Activated CD4-positive, alpha-beta memory T cell treated with anti-CD3 and anti-CD28 coated beads, Interleukin-2, amount 10 ng/mL, durations not matched to agents 7 days and 5 days (primary cell): ENCODE results near the gene RALGPS1. TPM values are rescaled to one million over a fixed set of nuclear protein-coding genes. Genes with fewer than 3 reads are reported as not detected.

ENCODE experiments used
- CTCF ChIA-PET: fragments of 350-600 bp; sonication (Branson Sonifier 250); formaldehyde crosslinking; loops from one replicate; lab custom pipeline; 2021; ENCODE audit warnings: antibody characterized with exemption, inconsistent platforms; lab: Charles Lee
- POLR2A ChIA-PET: fragments of 350-600 bp; sonication (Branson Sonifier 250); formaldehyde crosslinking; loops from one replicate; lab custom pipeline; 2021; ENCODE audit warnings: antibody characterized with exemption; lab: Charles Lee
- DNase-seq: peaks from one replicate; pipeline ENCODE4 v3.0.0-alpha.2; 2020
- H3K27ac Mint-ChIP-seq: one replicate; pipeline ENCODE4 v1.8.0; 2021; ENCODE audit warnings: mild to moderate bottlenecking, mixed read lengths
- H3K27me3 Mint-ChIP-seq: one replicate; pipeline ENCODE4 v1.8.0; 2021; ENCODE audit warnings: mixed read lengths
- H3K36me3 Mint-ChIP-seq: one replicate; pipeline ENCODE4 v1.8.0; 2021; ENCODE audit warnings: low read depth, mixed read lengths
- H3K4me1 Mint-ChIP-seq: one replicate; pipeline ENCODE4 v1.8.0; 2021; ENCODE audit warnings: mixed read lengths
- H3K4me3 Mint-ChIP-seq: one replicate; pipeline ENCODE4 v1.8.0; 2021; ENCODE audit warnings: mild to moderate bottlenecking, mixed read lengths
- H3K9me3 Mint-ChIP-seq: one replicate; pipeline ENCODE4 v1.8.0; 2021; ENCODE audit warnings: mixed read lengths
- total RNA-seq, 2 experiments: library from RNA; stranded (reverse); gene quantifications; one replicate each; pipeline ENCODE4 v1.2.3, GENCODE V29; 2021

Gene RALGPS1
- total RNA-seq, 2 experiments from 2014 or later: 2.8 to 3.4 TPM

- no peak for DNase-seq
- H3K9me3 Mint-ChIP-seq: no peaks in the 10 kb centered on the region
- H3K36me3 Mint-ChIP-seq: no peaks in the 10 kb centered on the region
- CTCF ChIA-PET: no interaction called here
- peaks cover 7% of the 10 kb centered on the region for H3K4me1 Mint-ChIP-seq
- POLR2A ChIA-PET: no interaction called here
- no peak overlapping the region for H3K27ac Mint-ChIP-seq
- H3K27me3 Mint-ChIP-seq: peaks cover 10% of the 10 kb centered on the region
- no peak overlapping the region for H3K4me3 Mint-ChIP-seq
Measured at GRCh38 chr9:126919193-126919592, 4.6 kb downstream of the RALGPS1 start.

DNA sequence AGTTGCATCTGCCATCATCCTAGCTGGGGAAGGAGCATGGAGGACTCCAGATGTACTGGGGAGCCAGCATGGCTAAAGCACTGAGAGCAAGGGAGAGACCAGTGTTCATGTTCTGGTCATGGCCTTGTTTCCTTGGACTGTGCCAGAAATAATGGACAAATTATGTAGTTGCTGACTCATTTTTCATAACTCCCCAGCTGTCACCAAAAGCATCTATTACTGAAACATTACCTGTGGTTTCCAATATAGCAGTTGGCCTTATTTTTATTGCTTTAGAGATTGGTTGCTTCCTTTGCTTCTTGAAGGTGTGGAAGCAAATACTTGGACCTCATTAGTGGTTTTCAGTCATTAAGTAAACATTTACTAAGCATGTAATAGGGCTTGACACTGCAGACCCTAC, 11.3 kb downstream of the RALGPS1 start:
- CTCF ChIA-PET: interaction anchor here (1.4 kb wide), 1 partner anchor 289 kb away, joined by 3 read pairs; no protein-coding TSS in a partner anchor
- H3K9me3 Mint-ChIP-seq: no peaks in the 10 kb centered on the region
- H3K27me3 Mint-ChIP-seq: peaks cover 2% of the 10 kb centered on the region
- no peak overlapping the region for H3K27ac Mint-ChIP-seq
- POLR2A ChIA-PET: interaction anchor here (0.5 kb wide), 1 partner anchor 1105 kb away, joined by 3 read pairs; no protein-coding TSS in a partner anchor
- no peaks in the 10 kb centered on the region for H3K4me1 Mint-ChIP-seq
- no peaks in the 10 kb centered on the region for H3K36me3 Mint-ChIP-seq
- H3K4me3 Mint-ChIP-seq: no peak overlapping the region
- no peak for DNase-seq

DNA sequence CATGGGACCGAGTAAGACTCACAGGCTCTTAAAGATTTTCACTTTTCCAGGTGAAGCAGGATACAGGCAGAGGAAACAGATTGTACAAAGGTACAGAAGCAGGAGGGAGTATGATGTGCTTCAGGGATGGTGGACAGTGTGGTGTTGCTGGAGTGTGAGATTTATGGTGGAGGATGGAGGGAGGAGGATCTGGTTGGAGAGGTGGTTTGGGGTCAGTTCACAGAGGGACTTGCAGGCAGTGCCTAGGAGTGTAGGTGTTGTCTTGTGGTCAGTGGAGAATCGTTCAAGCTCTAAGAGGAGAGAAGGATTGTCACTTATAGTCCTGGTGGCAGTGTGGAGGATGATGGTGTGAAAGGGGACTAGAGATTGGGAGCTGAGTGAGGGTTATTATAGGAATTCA, 11.8 kb downstream of the RALGPS1 start:
- H3K9me3 Mint-ChIP-seq: no peaks in the 10 kb centered on the region
- no peak for DNase-seq
- H3K36me3 Mint-ChIP-seq: no peaks in the 10 kb centered on the region
- no peak overlapping the region for H3K27ac Mint-ChIP-seq
- CTCF ChIA-PET: interaction anchor here (1.4 kb wide), 1 partner anchor 289 kb away, joined by 3 read pairs; no protein-coding TSS in a partner anchor
- no peaks in the 10 kb centered on the region for H3K4me1 Mint-ChIP-seq
- H3K4me3 Mint-ChIP-seq: no peak overlapping the region
- POLR2A ChIA-PET: no interaction called here
- H3K27me3 Mint-ChIP-seq: peaks cover 2% of the 10 kb centered on the region

- H3K36me3 Mint-ChIP-seq: no peaks in the 10 kb centered on the region
- H3K4me1 Mint-ChIP-seq: no peaks in the 10 kb centered on the region
- peaks cover 7% of the 10 kb centered on the region for H3K27me3 Mint-ChIP-seq
- no peak overlapping the region for H3K4me3 Mint-ChIP-seq
- POLR2A ChIA-PET: no interaction called here
- H3K9me3 Mint-ChIP-seq: no peaks in the 10 kb centered on the region
- no peak overlapping the region for H3K27ac Mint-ChIP-seq
- DNase-seq: no peak
- CTCF ChIA-PET: interaction anchor here (1.4 kb wide), 1 partner anchor 287 kb away, joined by 3 read pairs; no protein-coding TSS in a partner anchor
Measured at GRCh38 chr9:126927419-126927818, 12.8 kb downstream of the RALGPS1 start.

GRCh38 chr9:126932871-126933321, 18.3 kb downstream of the RALGPS1 start:
- H3K36me3 Mint-ChIP-seq: no peaks in the 10 kb centered on the region
- no peaks in the 10 kb centered on the region for H3K9me3 Mint-ChIP-seq
- peaks cover 14% of the 10 kb centered on the region for H3K27me3 Mint-ChIP-seq
- H3K27ac Mint-ChIP-seq: no peak overlapping the region
- no peak for DNase-seq
- H3K4me1 Mint-ChIP-seq: no peaks in the 10 kb centered on the region
- ChIA-PET CTCF (interaction anchor here (1.2 kb wide), 1 partner anchor 266 kb away, joined by 3 read pairs; no protein-coding TSS in a partner anchor), POLR2A (no interaction called here)
- H3K4me3 Mint-ChIP-seq: no peak overlapping the region

DNA sequence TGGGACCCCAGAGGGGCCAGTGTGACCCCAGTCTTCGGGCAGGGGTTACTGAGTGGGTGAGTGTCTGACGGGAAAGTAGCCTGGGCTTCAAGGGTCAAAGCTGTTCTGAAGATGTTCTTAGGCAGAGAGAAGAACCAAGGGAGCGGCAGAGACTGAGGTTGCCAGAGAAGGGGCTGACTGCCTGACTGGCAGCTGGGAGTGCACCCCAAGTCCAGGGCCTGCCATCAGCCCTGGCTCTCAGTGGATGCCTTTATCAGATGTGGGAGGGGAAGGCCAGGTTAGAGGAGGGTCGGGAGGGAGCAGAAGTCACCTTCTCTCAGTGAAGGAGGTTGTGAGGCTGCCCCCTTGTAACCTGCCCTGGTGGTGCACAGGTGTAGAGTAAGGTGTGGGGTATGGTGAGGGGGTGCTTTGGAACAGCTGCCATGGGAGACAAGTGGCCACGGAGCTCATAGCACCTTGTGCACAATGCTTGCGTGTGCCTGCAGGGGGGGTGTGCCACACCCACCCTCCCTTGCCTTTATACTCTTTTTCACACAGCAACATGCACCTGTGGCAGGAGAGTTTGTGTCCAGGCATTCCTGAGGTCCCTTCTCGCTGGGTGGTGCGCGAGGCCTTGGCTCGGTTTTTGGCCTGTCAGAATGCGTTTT, 18.9 kb downstream of the RALGPS1 start:
- no peaks in the 10 kb centered on the region for H3K36me3 Mint-ChIP-seq
- POLR2A ChIA-PET: no interaction called here
- H3K4me3 Mint-ChIP-seq: no peak overlapping the region
- H3K27ac Mint-ChIP-seq: no peak overlapping the region
- H3K4me1 Mint-ChIP-seq: no peaks in the 10 kb centered on the region
- no peak for DNase-seq
- H3K9me3 Mint-ChIP-seq: no peaks in the 10 kb centered on the region
- H3K27me3 Mint-ChIP-seq: peaks cover 17% of the 10 kb centered on the region
- CTCF ChIA-PET: no interaction called here

DNA sequence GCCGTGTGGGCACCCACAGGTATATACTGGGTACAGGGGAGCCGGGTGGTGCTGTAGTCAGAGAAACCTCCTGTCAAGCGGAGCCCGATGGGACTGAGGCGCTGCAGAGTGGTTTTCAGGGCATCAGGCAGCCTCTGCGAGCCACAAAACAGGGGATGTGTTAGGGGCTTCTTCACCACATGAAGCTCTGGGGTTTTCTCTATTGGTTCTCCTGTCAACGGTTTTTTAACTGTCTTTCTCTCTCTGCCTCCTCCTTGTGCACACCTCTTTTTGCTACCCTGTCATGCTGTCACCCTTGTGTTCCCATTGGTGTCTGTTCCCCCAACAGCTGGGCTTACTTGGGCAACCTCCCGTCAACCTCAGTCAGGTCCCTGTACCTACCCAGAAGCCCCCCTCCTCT, 19.9 kb downstream of the RALGPS1 start:
- Mint-ChIP-seq H3K36me3 (no peaks in the 10 kb centered on the region), H3K27ac (no peak overlapping the region), H3K27me3 (peaks cover 16% of the 10 kb centered on the region), H3K4me1 (no peaks in the 10 kb centered on the region), H3K9me3 (no peaks in the 10 kb centered on the region), H3K4me3 (no peak overlapping the region)
- ChIA-PET CTCF (no interaction called here), POLR2A (no interaction called here)
- DNase-seq: no peak

GRCh38 chr9:126935630-126936029, 21.0 kb downstream of the RALGPS1 start:
- Mint-ChIP-seq H3K4me1 (peaks cover 2% of the 10 kb centered on the region), H3K27ac (no peak overlapping the region), H3K4me3 (no peak overlapping the region), H3K36me3 (no peaks in the 10 kb centered on the region), H3K27me3 (peaks cover 18% of the 10 kb centered on the region), H3K9me3 (no peaks in the 10 kb centered on the region)
- no peak for DNase-seq
- ChIA-PET CTCF (interaction anchor here (1.3 kb wide), 1 partner anchor 265 kb away, joined by 3 read pairs; no protein-coding TSS in a partner anchor), POLR2A (no interaction called here)

DNA sequence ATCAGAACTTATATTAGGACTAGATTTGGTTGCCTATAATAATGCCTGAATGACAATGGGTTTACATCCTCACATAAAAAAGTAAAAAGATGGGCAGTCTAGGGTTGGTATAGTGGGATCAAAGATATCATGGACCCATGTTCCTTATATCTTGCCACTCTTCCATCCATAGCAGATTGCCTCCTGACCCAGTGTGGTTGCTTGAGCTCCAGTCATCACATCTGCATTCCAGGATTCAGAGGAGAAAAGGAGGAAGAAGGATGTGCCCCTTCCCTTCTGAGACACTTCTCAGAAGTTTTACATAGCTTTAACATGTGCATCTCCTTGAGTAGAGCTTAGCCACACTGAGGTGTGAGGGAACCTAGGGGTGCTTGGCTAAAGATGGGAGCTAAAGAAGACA, 22.9 kb downstream of the RALGPS1 start:
- H3K27ac Mint-ChIP-seq: no peak overlapping the region
- H3K4me1 Mint-ChIP-seq: peaks cover 5% of the 10 kb centered on the region
- ChIA-PET POLR2A (interaction anchor here (1.2 kb wide), 1 partner anchor 242 kb away, joined by 3 read pairs; no protein-coding TSS in a partner anchor), CTCF (interaction anchor here (1.0 to 2.3 kb wide), 2 partner anchors 49 to 262 kb away, joined by 4 to 5 read pairs; no protein-coding TSS in a partner anchor)
- H3K4me3 Mint-ChIP-seq: no peak overlapping the region
- H3K9me3 Mint-ChIP-seq: no peaks in the 10 kb centered on the region
- DNase-seq: no peak
- no peaks in the 10 kb centered on the region for H3K36me3 Mint-ChIP-seq
- H3K27me3 Mint-ChIP-seq: peaks cover 26% of the 10 kb centered on the region

DNA sequence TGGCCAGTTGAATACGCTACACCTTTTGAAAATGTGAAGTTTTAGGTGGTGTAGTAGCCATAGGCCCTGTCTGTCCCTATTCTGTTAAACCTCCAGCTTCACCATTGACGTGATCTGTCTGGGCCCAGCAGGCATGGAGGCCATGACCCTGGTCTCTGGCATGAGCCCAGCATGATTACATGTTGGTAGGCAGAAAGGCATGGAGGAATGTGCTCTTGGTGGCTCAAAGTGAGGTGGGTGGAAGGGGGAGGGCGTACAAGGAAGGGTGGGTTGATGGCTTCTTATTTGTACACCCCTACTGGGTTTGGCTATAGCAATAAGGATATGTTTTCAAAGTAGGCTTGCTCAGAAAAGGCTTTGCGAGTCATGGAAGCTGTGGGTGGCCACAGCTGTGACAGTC, 23.7 kb downstream of the RALGPS1 start:
- POLR2A ChIA-PET: interaction anchor here (1.2 kb wide), 1 partner anchor 241 kb away, joined by 3 read pairs; no protein-coding TSS in a partner anchor
- Mint-ChIP-seq H3K27ac (no peak overlapping the region), H3K36me3 (no peaks in the 10 kb centered on the region), H3K9me3 (no peaks in the 10 kb centered on the region), H3K27me3 (peaks cover 26% of the 10 kb centered on the region), H3K4me1 (peaks cover 5% of the 10 kb centered on the region), H3K4me3 (no peak overlapping the region)
- CTCF ChIA-PET: interaction anchor here (1.0 to 5.2 kb wide), 3 partner anchors 48 to 263 kb away, joined by 4 to 25 read pairs (median 5); no protein-coding TSS in a partner anchor
- DNase-seq: no peak

DNA sequence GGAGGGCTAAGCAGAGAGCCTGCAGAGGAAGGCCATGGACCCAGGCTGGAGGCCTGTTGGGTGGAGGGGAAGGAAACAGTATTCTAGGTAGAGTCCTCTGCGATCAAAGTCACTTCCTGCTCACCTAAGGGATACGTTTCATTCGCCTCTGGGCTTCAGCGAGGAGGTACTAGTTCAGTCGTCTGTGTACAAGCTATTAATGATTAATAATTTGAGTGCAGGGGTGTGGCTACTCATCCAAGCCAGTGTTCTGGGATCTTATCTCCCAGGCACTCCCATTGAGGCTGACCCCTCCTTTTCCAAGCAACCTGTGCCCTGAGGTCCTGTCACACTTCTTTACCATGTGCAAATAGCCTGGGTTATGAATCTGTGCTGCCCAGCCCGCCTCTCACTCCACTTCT, 25.2 kb downstream of the RALGPS1 start:
- H3K27me3 Mint-ChIP-seq: peaks cover 26% of the 10 kb centered on the region
- no peaks in the 10 kb centered on the region for H3K9me3 Mint-ChIP-seq

GRCh38 chr9:126942399-126942798, 27.8 kb downstream of the RALGPS1 start:
- no peak for DNase-seq
- no peak overlapping the region for H3K4me3 Mint-ChIP-seq
- H3K4me1 Mint-ChIP-seq: peaks cover 5% of the 10 kb centered on the region
- no peaks in the 10 kb centered on the region for H3K9me3 Mint-ChIP-seq
- ChIA-PET POLR2A (no interaction called here), CTCF (interaction anchor here (0.9 to 5.2 kb wide), 6 partner anchors 23 to 793 kb away, joined by 3 to 57 read pairs (median 8); partner anchors contain the start of gene TOR2A)
- no peak overlapping the region for H3K27ac Mint-ChIP-seq
- H3K27me3 Mint-ChIP-seq: peaks cover 22% of the 10 kb centered on the region
- no peaks in the 10 kb centered on the region for H3K36me3 Mint-ChIP-seq

More for the DNA sequence above, 25.2 kb downstream of the RALGPS1 start:
- POLR2A ChIA-PET: no interaction called here
- H3K36me3 Mint-ChIP-seq: no peaks in the 10 kb centered on the region
- no peak overlapping the region for H3K4me3 Mint-ChIP-seq
- H3K27ac Mint-ChIP-seq: no peak overlapping the region
- DNase-seq: no peak
- peaks cover 5% of the 10 kb centered on the region for H3K4me1 Mint-ChIP-seq
- CTCF ChIA-PET: interaction anchor here (0.6 to 5.2 kb wide), 12 partner anchors 21 to 285 kb away, joined by 3 to 57 read pairs (median 4); no protein-coding TSS in a partner anchor

- no peak overlapping the region for H3K4me3 Mint-ChIP-seq
- POLR2A ChIA-PET: no interaction called here
Measured at GRCh38 chr9:126945682-126946081, 31.1 kb downstream of the RALGPS1 start.

More at GRCh38 chr9:126945682-126946081, 31.1 kb downstream of the RALGPS1 start:
- CTCF ChIA-PET: no interaction called here
- no peaks in the 10 kb centered on the region for H3K9me3 Mint-ChIP-seq
- peaks cover 3% of the 10 kb centered on the region for H3K4me1 Mint-ChIP-seq
- peaks cover 15% of the 10 kb centered on the region for H3K27me3 Mint-ChIP-seq
- DNase-seq: no peak
- no peaks in the 10 kb centered on the region for H3K36me3 Mint-ChIP-seq
- no peak overlapping the region for H3K27ac Mint-ChIP-seq
